SK-N-SH treated with all-trans-retinoic acid at 6 μM for 48 hours (cell line): ENCODE measurements around the gene PF4V1.

Experiments used
- ATAC-seq: fragments of 200-7000 bp; cut with Tn5 transposase; 3 replicates; pipeline ENCODE4 v1.9.1; 2020; ENCODE audit warnings: mild to moderate bottlenecking, moderate library complexity
- BACH2 ChIP-seq: fragments of 250-450 bp; sonication (Bioruptor Pico); IDR thresholded peaks from 2 replicates; pipeline ENCODE4 v1.9.0; 2021; ENCODE audit warnings: mild to moderate bottlenecking, borderline replicate concordance
- ESRRG ChIP-seq: fragments of 250-450 bp; sonication (Bioruptor Pico); IDR thresholded peaks from 2 replicates; pipeline ENCODE4 v1.6.1; 2021; ENCODE audit warnings: mild to moderate bottlenecking
- GLIS3 ChIP-seq: fragments of 250-450 bp; sonication (Bioruptor Pico); IDR thresholded peaks from 2 replicates; pipeline ENCODE4 v1.5.0; 2020; ENCODE audit warnings: mild to moderate bottlenecking, moderate library complexity
- ISL1 ChIP-seq: fragments of 250-450 bp; sonication (Bioruptor Pico); IDR thresholded peaks from 2 replicates; pipeline ENCODE4 v2.1.2; 2022; ENCODE audit warnings: mild to moderate bottlenecking, moderate library complexity
- OSR1 ChIP-seq: fragments of 250-450 bp; sonication (Bioruptor Pico); IDR thresholded peaks from 2 replicates; pipeline ENCODE4 v1.8.0; 2022; ENCODE audit warnings: moderate library complexity, mild to moderate bottlenecking, inconsistent platforms
- PPARA ChIP-seq: fragments of 250-450 bp; sonication (Bioruptor Pico); IDR thresholded peaks from 2 replicates; pipeline ENCODE4 v1.5.0; 2020; ENCODE audit warnings: mild to moderate bottlenecking, borderline replicate concordance
- RARB ChIP-seq: fragments of 250-450 bp; sonication (Bioruptor Pico); IDR thresholded peaks from 2 replicates; pipeline ENCODE4 v1.8.0; 2021; ENCODE audit warnings: mild to moderate bottlenecking, moderate library complexity
- TCF4 ChIP-seq: fragments of 250-450 bp; sonication (Bioruptor Pico); IDR thresholded peaks from 2 replicates; pipeline ENCODE4 v1.8.0; 2021; ENCODE audit warnings: mild to moderate bottlenecking, moderate library complexity, borderline replicate concordance
- TOX ChIP-seq: fragments of 250-450 bp; sonication (Bioruptor Pico); IDR thresholded peaks from 2 replicates; pipeline ENCODE4 v1.8.0; 2021; ENCODE audit warnings: mild to moderate bottlenecking, moderate library complexity, borderline replicate concordance
- TSHZ2 ChIP-seq: fragments of 250-450 bp; sonication (Bioruptor Pico); IDR thresholded peaks from 2 replicates; pipeline ENCODE4 v1.5.0; 2020; ENCODE audit warnings: mild to moderate bottlenecking, moderate library complexity
- ZC3H10 ChIP-seq: fragments of 250-450 bp; sonication (Bioruptor Pico); IDR thresholded peaks from 2 replicates; pipeline ENCODE4 v1.5.1; 2021; ENCODE audit warnings: mild to moderate bottlenecking, moderate library complexity
- ZFP3 ChIP-seq: fragments of 250-450 bp; sonication (Bioruptor Pico); IDR thresholded peaks from 2 replicates; pipeline ENCODE4 v1.5.0; 2020; ENCODE audit warnings: mild to moderate bottlenecking, moderate library complexity
- ZFP30 ChIP-seq: fragments of 450-650 bp; formaldehyde crosslinking; IDR thresholded peaks from 2 replicates; pipeline ENCODE4 v1.5.0; 2022; ENCODE audit warnings: mild to moderate bottlenecking, moderate library complexity
- ZNF565 ChIP-seq: fragments of 450-650 bp; formaldehyde crosslinking; conservative IDR thresholded peaks from 2 replicates; pipeline ENCODE4 v1.5.0; 2020; ENCODE audit warnings: low read depth, mild to moderate bottlenecking, moderate library complexity
- ZNF70 ChIP-seq: fragments of 450-650 bp; formaldehyde crosslinking; IDR thresholded peaks from 2 replicates; pipeline ENCODE4 v1.5.0; 2020; ENCODE audit warnings: mild to moderate bottlenecking, moderate library complexity
- ZNF8 ChIP-seq: fragments of 450-650 bp; formaldehyde crosslinking; IDR thresholded peaks from 2 replicates; pipeline ENCODE4 v1.5.0; 2020; ENCODE audit warnings: mild to moderate bottlenecking, moderate library complexity
- TF ChIP-seq, protein P1 (sequence below): fragments of 250-450 bp; sonication (Bioruptor Pico); IDR thresholded peaks from 2 replicates; pipeline ENCODE4 v1.5.1; 2021; ENCODE audit warnings: mild to moderate bottlenecking, moderate library complexity
- TF ChIP-seq, protein P2 (sequence below): fragments of 250-450 bp; sonication (Bioruptor Pico); IDR thresholded peaks from 2 replicates; pipeline ENCODE4 v1.8.0; 2020; ENCODE audit warnings: mild to moderate bottlenecking, moderate library complexity, borderline replicate concordance
- TF ChIP-seq, protein P3 (sequence below): fragments of 250-450 bp; sonication (Bioruptor Pico); IDR thresholded peaks from 2 replicates; pipeline ENCODE4 v1.8.0; 2021; ENCODE audit warnings: low read depth, mild to moderate bottlenecking, moderate library complexity, borderline replicate concordance

PF4V1 gene

DNA sequence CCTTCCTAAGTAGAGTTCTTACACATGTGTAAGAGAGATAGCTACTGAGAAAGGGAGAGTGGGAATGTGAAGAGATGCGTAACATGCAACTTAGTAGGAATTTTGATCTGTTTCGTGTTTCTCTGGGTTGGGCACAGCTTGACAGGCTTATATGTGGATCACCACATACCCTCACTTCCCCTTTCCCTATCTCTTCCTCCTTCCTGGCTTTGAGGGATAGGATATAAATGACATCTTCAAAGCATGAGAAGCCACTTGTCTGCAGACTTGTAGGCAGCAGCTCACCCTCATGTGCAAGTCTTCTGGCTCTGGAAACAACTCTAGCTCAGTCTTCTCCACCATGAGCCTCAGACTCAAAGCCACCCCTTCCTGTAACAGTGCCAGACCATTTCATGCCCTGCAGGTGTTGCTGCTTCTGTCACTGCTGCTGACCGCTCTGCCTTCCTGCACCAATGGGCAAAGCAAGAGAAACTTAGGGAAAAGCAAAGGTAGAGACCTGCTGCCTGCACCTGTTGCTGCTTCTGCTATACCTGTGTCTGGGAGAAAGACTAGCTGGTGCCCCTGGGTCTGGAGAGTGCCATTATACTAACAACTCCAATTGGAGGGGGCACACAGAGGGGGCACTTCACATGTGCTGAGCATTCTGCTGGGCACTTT is 5.4 kb upstream of the PF4V1 start:
- TF ChIP-seq ZC3H10 (CRISPR knock-in tag) (no peak), BACH2 (CRISPR knock-in tag) (no peak), GLIS3 (no peak), TCF4 (CRISPR knock-in tag) (no peak), OSR1 (CRISPR knock-in tag) (no peak), ZNF565 (CRISPR knock-in tag) (no peak), ZNF8 (CRISPR knock-in tag) (no peak), ISL1 (CRISPR knock-in tag) (no peak), RARB (CRISPR knock-in tag) (no peak)
- TF ChIP-seq, protein P1, sequence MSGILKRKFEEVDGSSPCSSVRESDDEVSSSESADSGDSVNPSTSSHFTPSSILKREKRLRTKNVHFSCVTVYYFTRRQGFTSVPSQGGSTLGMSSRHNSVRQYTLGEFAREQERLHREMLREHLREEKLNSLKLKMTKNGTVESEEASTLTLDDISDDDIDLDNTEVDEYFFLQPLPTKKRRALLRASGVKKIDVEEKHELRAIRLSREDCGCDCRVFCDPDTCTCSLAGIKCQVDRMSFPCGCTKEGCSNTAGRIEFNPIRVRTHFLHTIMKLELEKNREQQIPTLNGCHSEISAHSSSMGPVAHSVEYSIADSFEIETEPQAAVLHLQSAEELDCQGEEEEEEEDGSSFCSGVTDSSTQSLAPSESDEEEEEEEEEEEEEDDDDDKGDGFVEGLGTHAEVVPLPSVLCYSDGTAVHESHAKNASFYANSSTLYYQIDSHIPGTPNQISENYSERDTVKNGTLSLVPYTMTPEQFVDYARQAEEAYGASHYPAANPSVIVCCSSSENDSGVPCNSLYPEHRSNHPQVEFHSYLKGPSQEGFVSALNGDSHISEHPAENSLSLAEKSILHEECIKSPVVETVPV (CRISPR knock-in tag): no peak
- ATAC-seq: no peak

DNA sequence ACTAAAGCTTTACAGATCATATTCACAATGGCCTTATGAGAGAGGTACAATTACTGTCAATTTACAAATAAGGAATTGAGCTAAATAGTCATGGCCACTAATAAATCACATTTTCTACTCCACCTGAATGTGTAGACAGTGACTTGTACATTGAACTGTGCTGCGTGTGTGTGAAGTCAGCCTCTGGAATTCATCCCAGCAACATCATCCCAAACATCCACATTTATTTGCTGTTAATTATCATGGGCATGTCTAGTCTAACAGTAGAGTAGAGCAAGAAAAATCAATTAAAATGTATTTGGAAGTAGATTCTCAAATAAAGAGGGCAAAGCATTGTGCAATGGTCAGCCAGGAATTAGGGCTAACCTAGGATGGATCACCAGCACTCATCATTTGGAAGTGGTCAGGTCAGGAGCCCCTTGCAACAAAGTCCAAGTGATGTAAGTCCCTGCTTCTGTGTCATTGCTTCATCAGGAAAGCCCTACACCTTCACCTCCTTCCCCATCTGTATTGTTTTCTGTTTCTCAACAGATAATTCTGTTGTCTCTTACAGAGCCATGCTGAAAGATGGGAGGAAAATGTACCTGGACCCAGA is 4.8 kb upstream of the PF4V1 start:
- ATAC-seq: no peak
- TF ChIP-seq RARB (CRISPR knock-in tag): no peak

DNA sequence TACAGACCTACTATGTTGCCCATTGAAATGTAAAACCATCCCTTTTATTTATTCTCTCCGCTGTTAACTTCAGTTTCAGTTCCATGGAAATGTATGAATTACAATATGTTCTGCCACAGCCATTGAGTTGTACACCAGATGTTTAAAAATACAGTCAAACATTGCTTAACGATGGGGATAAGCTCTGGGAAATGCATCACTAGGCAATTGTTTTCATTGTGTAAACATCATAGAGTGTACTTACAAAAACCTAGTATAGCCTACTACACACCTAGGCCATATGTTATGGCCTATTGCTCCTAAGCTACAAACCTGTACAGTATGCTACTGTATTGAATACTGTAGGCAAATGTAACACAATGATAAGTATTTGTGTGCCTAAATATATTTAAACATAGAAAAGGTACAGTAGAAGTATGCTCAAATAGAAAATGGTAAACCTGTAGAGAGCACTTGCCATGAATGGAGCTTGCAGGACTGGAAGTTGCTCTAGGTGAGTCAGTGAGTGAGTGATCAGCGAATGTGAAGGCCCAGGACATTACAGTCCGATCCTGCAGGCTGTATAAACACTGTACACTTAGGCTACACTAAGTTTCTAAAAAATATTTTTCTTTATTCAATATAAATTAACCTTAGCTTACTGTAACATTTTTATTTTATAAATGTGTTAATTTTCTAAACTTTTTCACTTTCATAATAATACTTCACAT is 2.7 kb upstream of the PF4V1 start:
- ATAC-seq: no peak
- TF ChIP-seq ZFP30 (no peak), ESRRG (CRISPR knock-in tag) (no peak), ZNF565 (CRISPR knock-in tag) (no peak), ZC3H10 (CRISPR knock-in tag) (no peak), ZNF70 (CRISPR knock-in tag) (no peak), PPARA (CRISPR knock-in tag) (no peak), BACH2 (CRISPR knock-in tag) (no peak), TCF4 (CRISPR knock-in tag) (no peak), ZFP3 (no peak), TSHZ2 (no peak)
- TF ChIP-seq, protein P1 (CRISPR knock-in tag): no peak
- TF ChIP-seq, protein P2, sequence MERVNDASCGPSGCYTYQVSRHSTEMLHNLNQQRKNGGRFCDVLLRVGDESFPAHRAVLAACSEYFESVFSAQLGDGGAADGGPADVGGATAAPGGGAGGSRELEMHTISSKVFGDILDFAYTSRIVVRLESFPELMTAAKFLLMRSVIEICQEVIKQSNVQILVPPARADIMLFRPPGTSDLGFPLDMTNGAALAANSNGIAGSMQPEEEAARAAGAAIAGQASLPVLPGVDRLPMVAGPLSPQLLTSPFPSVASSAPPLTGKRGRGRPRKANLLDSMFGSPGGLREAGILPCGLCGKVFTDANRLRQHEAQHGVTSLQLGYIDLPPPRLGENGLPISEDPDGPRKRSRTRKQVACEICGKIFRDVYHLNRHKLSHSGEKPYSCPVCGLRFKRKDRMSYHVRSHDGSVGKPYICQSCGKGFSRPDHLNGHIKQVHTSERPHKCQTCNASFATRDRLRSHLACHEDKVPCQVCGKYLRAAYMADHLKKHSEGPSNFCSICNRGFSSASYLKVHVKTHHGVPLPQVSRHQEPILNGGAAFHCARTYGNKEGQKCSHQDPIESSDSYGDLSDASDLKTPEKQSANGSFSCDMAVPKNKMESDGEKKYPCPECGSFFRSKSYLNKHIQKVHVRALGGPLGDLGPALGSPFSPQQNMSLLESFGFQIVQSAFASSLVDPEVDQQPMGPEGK (CRISPR knock-in tag): no peak

- ATAC-seq: no peak
- TF ChIP-seq BACH2 (CRISPR knock-in tag): no peak
- TF ChIP-seq ESRRG (CRISPR knock-in tag): no peak
- no peak for TF ChIP-seq TSHZ2
- TF ChIP-seq, protein P3, sequence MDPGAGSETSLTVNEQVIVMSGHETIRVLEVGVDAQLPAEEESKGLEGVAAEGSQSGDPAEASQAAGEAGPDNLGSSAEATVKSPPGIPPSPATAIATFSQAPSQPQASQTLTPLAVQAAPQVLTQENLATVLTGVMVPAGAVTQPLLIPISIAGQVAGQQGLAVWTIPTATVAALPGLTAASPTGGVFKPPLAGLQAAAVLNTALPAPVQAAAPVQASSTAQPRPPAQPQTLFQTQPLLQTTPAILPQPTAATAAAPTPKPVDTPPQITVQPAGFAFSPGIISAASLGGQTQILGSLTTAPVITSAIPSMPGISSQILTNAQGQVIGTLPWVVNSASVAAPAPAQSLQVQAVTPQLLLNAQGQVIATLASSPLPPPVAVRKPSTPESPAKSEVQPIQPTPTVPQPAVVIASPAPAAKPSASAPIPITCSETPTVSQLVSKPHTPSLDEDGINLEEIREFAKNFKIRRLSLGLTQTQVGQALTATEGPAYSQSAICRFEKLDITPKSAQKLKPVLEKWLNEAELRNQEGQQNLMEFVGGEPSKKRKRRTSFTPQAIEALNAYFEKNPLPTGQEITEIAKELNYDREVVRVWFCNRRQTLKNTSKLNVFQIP (CRISPR knock-in tag): no peak
- TF ChIP-seq ZFP30: no peak
- TF ChIP-seq PPARA (CRISPR knock-in tag): no peak
- no peak for TF ChIP-seq ISL1 (CRISPR knock-in tag)
- TF ChIP-seq ZNF565 (CRISPR knock-in tag): no peak
- TF ChIP-seq TOX (CRISPR knock-in tag): no peak
- no peak for TF ChIP-seq ZNF70 (CRISPR knock-in tag)
Observed at GRCh38 chr4:73851293-73851692, 1.8 kb upstream of the PF4V1 start.
